Measurements from ENCODE around the gene KRABD2.

Gene KRABD2

GRCh38 chr17:8345951-8346665 is 30.4 kb downstream of the KRABD2 start:
- no peak for DNase-seq
- Mint-ChIP-seq H3K4me3 (ENCODE audit: unreplicated experiment) (no peak overlapping the region), H3K27me3 (ENCODE audit: unreplicated experiment) (peaks cover 3% of the 10 kb centered on the region), H3K27ac (ENCODE audit: unreplicated experiment) (no peak overlapping the region), H3K4me1 (ENCODE audit: low read depth, unreplicated experiment) (no peaks in the 10 kb centered on the region), H3K36me3 (ENCODE audit: unreplicated experiment) (no peaks in the 10 kb centered on the region), H3K9me3 (ENCODE audit: unreplicated experiment) (no peaks in the 10 kb centered on the region)
- no peak for TF ChIP-seq CTCF (IDR thresholded peaks at IDR 0.05; ENCODE audit: partially characterized antibody, unreplicated experiment)

GRCh38 chr17:8345052-8345690 is 31.3 kb downstream of the KRABD2 start:
- H3K4me3 Mint-ChIP-seq (ENCODE audit: unreplicated experiment) = no peak overlapping the region
- no peak overlapping the region for H3K27ac Mint-ChIP-seq (ENCODE audit: unreplicated experiment)
- no peaks in the 10 kb centered on the region for H3K4me1 Mint-ChIP-seq (ENCODE audit: low read depth, unreplicated experiment)
- no peak for DNase-seq
- TF ChIP-seq CTCF (IDR thresholded peaks at IDR 0.05; ENCODE audit: partially characterized antibody, unreplicated experiment) = no peak
- no peaks in the 10 kb centered on the region for H3K9me3 Mint-ChIP-seq (ENCODE audit: unreplicated experiment)
- H3K27me3 Mint-ChIP-seq (ENCODE audit: unreplicated experiment) = peaks cover 3% of the 10 kb centered on the region
- H3K36me3 Mint-ChIP-seq (ENCODE audit: unreplicated experiment) = no peaks in the 10 kb centered on the region

GRCh38 chr17:8341456-8341855 is 35.0 kb downstream of the KRABD2 start:
- no peak overlapping the region for H3K27ac Mint-ChIP-seq (ENCODE audit: unreplicated experiment)
- no peak overlapping the region for H3K4me3 Mint-ChIP-seq (ENCODE audit: unreplicated experiment)
- H3K36me3 Mint-ChIP-seq (ENCODE audit: unreplicated experiment) = no peaks in the 10 kb centered on the region
- H3K27me3 Mint-ChIP-seq (ENCODE audit: unreplicated experiment) = peaks cover 4% of the 10 kb centered on the region
- TF ChIP-seq CTCF (IDR thresholded peaks at IDR 0.05; ENCODE audit: partially characterized antibody, unreplicated experiment) = no peak
- H3K9me3 Mint-ChIP-seq (ENCODE audit: unreplicated experiment) = no peaks in the 10 kb centered on the region
- peaks cover 4% of the 10 kb centered on the region for H3K4me1 Mint-ChIP-seq (ENCODE audit: low read depth, unreplicated experiment)
- no peak for DNase-seq

- no peaks in the 10 kb centered on the region for H3K36me3 Mint-ChIP-seq (ENCODE audit: unreplicated experiment)
- peaks cover 4% of the 10 kb centered on the region for H3K27me3 Mint-ChIP-seq (ENCODE audit: unreplicated experiment)
- peaks cover 4% of the 10 kb centered on the region for H3K4me1 Mint-ChIP-seq (ENCODE audit: low read depth, unreplicated experiment)
- H3K9me3 Mint-ChIP-seq (ENCODE audit: unreplicated experiment) = no peaks in the 10 kb centered on the region
- no peak within 1 kb of the TSS for H3K27ac Mint-ChIP-seq (ENCODE audit: unreplicated experiment)
- TF ChIP-seq CTCF (IDR thresholded peaks at IDR 0.05; ENCODE audit: partially characterized antibody, unreplicated experiment) = no peak
- no peak within 1 kb of the TSS for H3K4me3 Mint-ChIP-seq (ENCODE audit: unreplicated experiment)
- DNase-seq = no peak
These were observed 37.0 kb downstream of the KRABD2 start, which contains the start of gene ODF4 for GRCh38 chr17:8339540-8339939. ODF4 (plus strand) TSS chr17:8339840; CDS start chr17:8340052, 212 bp downstream.

- TF ChIP-seq CTCF (IDR thresholded peaks at IDR 0.05; ENCODE audit: partially characterized antibody, unreplicated experiment) = no peak
- H3K27ac Mint-ChIP-seq (ENCODE audit: unreplicated experiment) = no peak overlapping the region
- H3K36me3 Mint-ChIP-seq (ENCODE audit: unreplicated experiment) = no peaks in the 10 kb centered on the region
- peaks cover 4% of the 10 kb centered on the region for H3K4me1 Mint-ChIP-seq (ENCODE audit: low read depth, unreplicated experiment)
- H3K9me3 Mint-ChIP-seq (ENCODE audit: unreplicated experiment) = no peaks in the 10 kb centered on the region
- peaks cover 4% of the 10 kb centered on the region for H3K27me3 Mint-ChIP-seq (ENCODE audit: unreplicated experiment)
- DNase-seq = no peak
- no peak overlapping the region for H3K4me3 Mint-ChIP-seq (ENCODE audit: unreplicated experiment)
These were observed 37.8 kb downstream of the KRABD2 start for GRCh38 chr17:8338753-8339140.
